Activated CD4-positive, alpha-beta memory T cell treated with anti-CD3 and anti-CD28 coated beads, Interleukin-2, amount 10 ng/mL, durations not matched to agents 7 days and 5 days (primary cell): ENCODE data around the gene TRAPPC3. TPM values are rescaled to one million over a fixed set of nuclear protein-coding genes. Genes with fewer than 3 reads are reported as not detected.

Experiments used
- CTCF ChIA-PET: fragments of 350-600 bp; sonication (Branson Sonifier 250); formaldehyde crosslinking; loops from one replicate; lab custom pipeline; 2021; ENCODE audit warnings: antibody characterized with exemption, inconsistent platforms; lab: Charles Lee
- POLR2A ChIA-PET: fragments of 350-600 bp; sonication (Branson Sonifier 250); formaldehyde crosslinking; loops from one replicate; lab custom pipeline; 2021; ENCODE audit warnings: antibody characterized with exemption; lab: Charles Lee
- DNase-seq: peaks from one replicate; pipeline ENCODE4 v3.0.0-alpha.2; 2020
- H3K27ac Mint-ChIP-seq: one replicate; pipeline ENCODE4 v1.8.0; 2021; ENCODE audit warnings: mild to moderate bottlenecking, mixed read lengths
- H3K27me3 Mint-ChIP-seq: one replicate; pipeline ENCODE4 v1.8.0; 2021; ENCODE audit warnings: mixed read lengths
- H3K36me3 Mint-ChIP-seq: one replicate; pipeline ENCODE4 v1.8.0; 2021; ENCODE audit warnings: low read depth, mixed read lengths
- H3K4me1 Mint-ChIP-seq: one replicate; pipeline ENCODE4 v1.8.0; 2021; ENCODE audit warnings: mixed read lengths
- H3K4me3 Mint-ChIP-seq: one replicate; pipeline ENCODE4 v1.8.0; 2021; ENCODE audit warnings: mild to moderate bottlenecking, mixed read lengths
- H3K9me3 Mint-ChIP-seq: one replicate; pipeline ENCODE4 v1.8.0; 2021; ENCODE audit warnings: mixed read lengths
- total RNA-seq, 2 experiments: library from RNA; stranded (reverse); gene quantifications; one replicate each; pipeline ENCODE4 v1.2.3, GENCODE V29; 2021

TRAPPC3 gene
- total RNA-seq, 2 experiments from 2014 or later = 57.2 to 58.4 TPM

- H3K4me3 Mint-ChIP-seq = no peak overlapping the region
- peaks cover 20% of the 10 kb centered on the region for H3K27me3 Mint-ChIP-seq
- POLR2A ChIA-PET = interaction anchor here (1.2 to 1.6 kb wide), 3 partner anchors 9 to 94 kb away, joined by 3 to 4 read pairs (median 3); no protein-coding TSS in a partner anchor
- DNase-seq = no peak
- H3K36me3 Mint-ChIP-seq = no peaks in the 10 kb centered on the region
- no peaks in the 10 kb centered on the region for H3K9me3 Mint-ChIP-seq
- peaks cover 12% of the 10 kb centered on the region for H3K4me1 Mint-ChIP-seq
- no peak overlapping the region for H3K27ac Mint-ChIP-seq
- CTCF ChIA-PET = interaction anchor here (0.5 to 1.7 kb wide), 4 partner anchors 11 to 246 kb away, joined by 3 to 5 read pairs (median 3); partner anchors contain the start of gene AGO1
Observed at GRCh38 chr1:36128905-36129206, 20.4 kb downstream of the TRAPPC3 start.

DNA sequence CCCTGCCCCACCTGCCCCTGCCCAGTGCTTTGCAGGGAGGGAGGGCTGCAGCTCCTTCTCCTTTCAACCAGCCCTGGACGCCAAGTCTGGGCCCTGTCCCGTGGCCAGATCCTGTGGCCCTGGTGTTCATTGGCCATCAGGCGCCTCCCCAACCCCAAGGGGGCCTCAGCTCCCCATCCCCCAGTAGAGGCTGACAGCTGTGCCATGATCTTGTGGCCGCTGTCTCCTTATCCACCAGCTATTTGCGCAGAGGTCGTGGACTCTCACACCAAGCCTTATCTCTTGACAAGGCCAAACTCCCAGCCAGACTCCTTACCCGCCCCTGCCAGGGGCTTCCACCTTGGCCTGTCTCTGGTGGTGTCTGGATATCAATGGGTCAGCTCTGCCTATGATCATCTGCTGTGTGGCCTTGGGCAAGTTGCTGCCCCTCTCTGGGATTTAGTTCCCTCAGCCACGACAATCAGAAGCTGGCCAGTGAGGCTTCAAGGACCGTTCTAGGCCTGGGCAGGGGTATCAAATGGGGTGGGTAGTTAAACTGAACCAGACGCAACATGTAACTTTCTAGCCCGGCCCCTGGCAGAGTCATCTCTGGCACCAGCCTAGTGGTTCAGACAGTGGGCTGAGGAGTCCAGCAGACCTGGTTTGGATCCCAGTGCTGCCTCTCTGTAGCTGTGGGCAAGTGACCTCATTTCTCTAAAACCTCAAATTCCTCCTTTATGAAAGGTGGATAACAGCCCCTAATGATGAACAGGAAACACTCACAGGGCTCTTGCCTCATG, 21.0 kb downstream of the TRAPPC3 start:
- Mint-ChIP-seq H3K9me3 (no peaks in the 10 kb centered on the region), H3K27me3 (peaks cover 26% of the 10 kb centered on the region), H3K36me3 (no peaks in the 10 kb centered on the region), H3K27ac (no peak overlapping the region), H3K4me3 (no peak overlapping the region), H3K4me1 (peaks cover 15% of the 10 kb centered on the region)
- CTCF ChIA-PET = interaction anchor here (0.9 to 1.7 kb wide), 3 partner anchors 11 to 245 kb away, joined by 3 to 5 read pairs (median 3); partner anchors contain the start of gene AGO1
- DNase-seq = no peak
- POLR2A ChIA-PET = interaction anchor here (1.2 to 1.6 kb wide), 4 partner anchors 9 to 95 kb away, joined by 3 to 4 read pairs (median 3); no protein-coding TSS in a partner anchor

- Mint-ChIP-seq H3K9me3 (no peaks in the 10 kb centered on the region), H3K27ac (no peak overlapping the region), H3K27me3 (peaks cover 39% of the 10 kb centered on the region), H3K4me1 (peaks cover 18% of the 10 kb centered on the region), H3K36me3 (no peaks in the 10 kb centered on the region), H3K4me3 (no peak overlapping the region)
- DNase-seq = no peak
- CTCF ChIA-PET = no interaction called here
- POLR2A ChIA-PET = interaction anchor here (1.3 kb wide), 1 partner anchor 22 kb away, joined by 3 read pairs; no protein-coding TSS in a partner anchor
Observed at GRCh38 chr1:36126797-36127500, 22.3 kb downstream of the TRAPPC3 start.

DNA sequence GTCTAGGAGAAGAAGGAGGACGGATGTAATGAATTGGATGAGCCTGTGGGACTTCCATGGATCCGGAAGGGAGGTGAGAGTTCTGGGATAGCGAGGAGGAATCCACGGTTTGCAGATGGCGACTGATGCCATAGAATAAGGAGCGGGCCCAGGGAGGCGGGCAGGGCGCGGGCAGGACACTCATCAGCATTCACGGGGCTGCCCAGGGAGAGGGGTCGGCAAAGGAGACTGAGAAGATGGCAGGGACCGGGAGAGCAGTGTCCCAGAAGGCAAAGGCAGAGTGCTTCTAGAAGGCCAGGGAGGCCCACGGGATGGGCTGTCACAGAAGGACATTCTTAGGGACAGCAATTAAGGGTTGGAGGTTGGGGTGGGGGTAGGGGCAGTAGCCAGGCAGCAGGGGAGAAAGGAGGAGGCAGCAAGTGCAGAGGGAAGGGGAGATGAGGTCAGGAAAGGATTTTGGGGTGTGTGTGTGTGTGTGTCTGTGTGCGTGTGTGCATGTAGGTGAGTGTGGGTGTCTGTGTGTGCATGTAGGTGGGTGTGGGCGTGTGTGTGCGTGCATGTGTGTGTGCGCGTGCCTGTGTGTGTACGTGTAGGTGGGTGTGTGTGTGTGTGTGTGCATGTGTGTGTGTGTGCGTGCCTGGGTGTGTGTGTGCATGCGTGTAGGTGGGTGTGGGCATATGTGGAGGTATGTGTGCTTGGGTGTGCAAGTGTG, 23.1 kb downstream of the TRAPPC3 start:
- H3K36me3 Mint-ChIP-seq = no peaks in the 10 kb centered on the region
- no peak overlapping the region for H3K27ac Mint-ChIP-seq
- H3K9me3 Mint-ChIP-seq = no peaks in the 10 kb centered on the region
- ChIA-PET CTCF (no interaction called here), POLR2A (no interaction called here)
- no peak overlapping the region for H3K4me3 Mint-ChIP-seq
- peaks cover 18% of the 10 kb centered on the region for H3K4me1 Mint-ChIP-seq
- peaks cover 43% of the 10 kb centered on the region for H3K27me3 Mint-ChIP-seq
- no peak for DNase-seq

DNA sequence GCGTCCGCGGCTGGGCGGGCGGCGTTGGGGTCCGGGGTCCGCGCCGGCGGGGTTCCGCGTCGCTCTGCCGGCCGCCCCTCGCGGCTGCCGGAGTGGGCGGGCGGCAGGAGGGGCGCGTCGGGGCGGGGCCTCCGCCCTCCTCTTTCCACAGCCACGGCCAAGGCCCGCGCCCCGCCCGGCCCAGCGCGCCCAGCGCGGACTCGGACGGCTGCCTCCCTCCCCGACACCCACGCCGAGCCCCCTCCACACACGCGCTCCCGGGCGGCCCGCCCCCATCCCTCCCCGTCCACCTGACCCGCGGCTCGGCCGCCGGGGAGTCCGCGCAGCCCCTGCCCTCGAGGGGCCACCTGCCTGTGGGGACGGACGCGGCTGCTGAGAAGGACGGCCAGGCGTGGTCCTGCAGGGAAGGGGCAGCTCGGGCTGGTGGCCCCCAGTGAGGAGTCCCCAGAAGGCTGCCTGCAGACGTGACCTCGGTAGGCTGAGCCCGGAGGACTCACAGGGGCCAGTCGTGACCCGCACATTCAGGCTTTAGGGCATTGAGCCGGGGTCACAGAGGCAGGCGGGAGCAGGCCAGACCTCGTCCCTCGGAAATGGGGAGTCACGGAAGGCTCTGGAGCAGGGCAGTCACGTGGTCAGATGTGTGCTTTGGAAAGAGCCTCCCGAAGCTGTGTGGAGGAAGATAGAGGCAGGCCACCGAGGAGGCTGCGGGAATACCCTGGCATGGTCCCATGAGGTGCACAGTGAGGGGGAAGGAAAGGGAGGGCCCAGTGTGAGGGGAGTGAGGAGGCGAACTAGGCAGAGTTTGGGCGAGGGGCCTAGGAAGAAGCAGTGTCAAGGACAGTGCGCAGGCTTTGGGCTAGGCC, 23.9 kb downstream of the TRAPPC3 start, which contains the start of gene COL8A2:
Gene COL8A2, minus strand, starts transcription at position 94 of the 863 bp plus-strand sequence. CDS start 24,980 bp downstream, outside the sequence.
- Mint-ChIP-seq H3K9me3 (no peaks in the 10 kb centered on the region), H3K4me1 (peaks cover 18% of the 10 kb centered on the region), H3K36me3 (no peaks in the 10 kb centered on the region), H3K27me3 (peaks cover 43% of the 10 kb centered on the region), H3K4me3 (no peak within 1 kb of the TSS), H3K27ac (no peak within 1 kb of the TSS)
- POLR2A ChIA-PET = no interaction called here
- CTCF ChIA-PET = no interaction called here
- DNase-seq = no peak

DNA sequence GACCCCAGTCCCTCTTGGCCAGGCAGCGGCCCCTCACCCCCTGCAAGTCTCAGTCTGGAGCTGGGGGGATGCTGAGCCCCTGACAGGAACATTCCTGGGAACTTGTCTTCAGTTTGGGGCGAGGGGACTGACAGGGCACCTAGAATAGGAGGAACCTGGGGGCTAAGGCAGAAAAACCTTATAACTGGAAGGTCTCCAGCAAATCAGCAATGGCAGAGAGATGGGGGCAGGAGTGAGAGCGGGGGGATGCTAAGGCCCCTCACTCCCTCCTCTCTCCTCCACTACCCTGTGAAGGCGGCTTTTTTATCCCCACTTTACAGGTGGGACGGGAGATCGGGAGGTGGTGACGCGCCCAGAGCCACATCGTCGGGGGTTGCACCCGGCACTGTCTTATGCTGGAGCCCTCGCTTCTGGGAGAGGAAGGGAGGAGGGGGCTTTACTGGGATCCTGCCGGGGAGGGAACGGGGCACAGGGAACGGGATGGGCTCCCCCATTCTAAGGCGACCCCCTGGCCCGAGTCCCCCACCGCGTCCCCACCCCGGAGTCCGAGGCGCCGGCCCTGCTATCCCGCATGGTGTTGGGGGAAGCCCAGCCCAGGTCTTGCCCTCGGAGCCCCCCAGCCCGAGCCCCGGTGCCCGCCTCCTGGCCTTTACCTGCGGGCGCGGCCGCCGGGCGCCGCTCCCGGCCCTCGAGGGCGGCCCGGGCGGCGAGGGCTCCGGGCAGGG, 24.7 kb downstream of the TRAPPC3 start:
- ChIA-PET POLR2A (no interaction called here), CTCF (no interaction called here)

GRCh38 chr1:36123356-36123755, 25.9 kb downstream of the TRAPPC3 start:
- no peaks in the 10 kb centered on the region for H3K9me3 Mint-ChIP-seq
- peaks cover 18% of the 10 kb centered on the region for H3K4me1 Mint-ChIP-seq
- H3K4me3 Mint-ChIP-seq = no peak overlapping the region
- peaks cover 43% of the 10 kb centered on the region for H3K27me3 Mint-ChIP-seq
- CTCF ChIA-PET = interaction anchor here (1.5 kb wide), 1 partner anchor 11 kb away, joined by 3 read pairs; no protein-coding TSS in a partner anchor
- POLR2A ChIA-PET = no interaction called here
- no peak overlapping the region for H3K27ac Mint-ChIP-seq
- DNase-seq = no peak
- no peaks in the 10 kb centered on the region for H3K36me3 Mint-ChIP-seq

More for the DNA sequence above, 24.7 kb downstream of the TRAPPC3 start:
- peaks cover 18% of the 10 kb centered on the region for H3K4me1 Mint-ChIP-seq
- H3K4me3 Mint-ChIP-seq = no peak overlapping the region
- DNase-seq = no peak
- H3K36me3 Mint-ChIP-seq = no peaks in the 10 kb centered on the region
- no peak overlapping the region for H3K27ac Mint-ChIP-seq
- H3K27me3 Mint-ChIP-seq = peaks cover 43% of the 10 kb centered on the region
- no peaks in the 10 kb centered on the region for H3K9me3 Mint-ChIP-seq

GRCh38 chr1:36122062-36123030, 26.9 kb downstream of the TRAPPC3 start:
- POLR2A ChIA-PET = no interaction called here
- Mint-ChIP-seq H3K36me3 (no peaks in the 10 kb centered on the region), H3K4me3 (no peak overlapping the region), H3K4me1 (peaks cover 18% of the 10 kb centered on the region), H3K9me3 (no peaks in the 10 kb centered on the region), H3K27ac (no peak overlapping the region), H3K27me3 (peaks cover 43% of the 10 kb centered on the region)
- DNase-seq = no peak
- CTCF ChIA-PET = interaction anchor here (1.5 kb wide), 1 partner anchor 12 kb away, joined by 3 read pairs; no protein-coding TSS in a partner anchor

DNA sequence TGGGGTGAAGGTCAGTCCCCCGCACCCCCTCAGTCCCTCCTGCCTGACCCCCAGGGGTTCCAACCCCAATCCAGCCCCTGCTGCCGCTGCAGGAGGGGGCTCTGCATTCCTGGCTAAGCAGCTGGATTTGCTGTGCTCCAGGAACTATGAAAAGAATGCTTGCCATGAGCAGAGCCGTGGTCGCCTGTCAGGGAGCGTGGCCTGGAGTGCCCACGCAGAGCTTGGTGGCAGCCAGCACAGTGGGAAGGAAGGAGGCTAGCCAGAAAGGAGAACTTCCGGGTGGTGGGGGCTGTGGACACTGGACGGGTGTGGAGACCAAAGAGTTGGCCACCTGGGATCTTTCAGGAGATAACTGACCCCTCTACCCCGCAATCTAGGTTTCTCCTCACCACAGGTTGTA, 29.8 kb downstream of the TRAPPC3 start:
- Mint-ChIP-seq H3K4me3 (no peak overlapping the region), H3K9me3 (no peaks in the 10 kb centered on the region), H3K27ac (no peak overlapping the region), H3K4me1 (peaks cover 8% of the 10 kb centered on the region), H3K27me3 (peaks cover 28% of the 10 kb centered on the region), H3K36me3 (no peaks in the 10 kb centered on the region)
- no peak for DNase-seq
- CTCF ChIA-PET = no interaction called here
- POLR2A ChIA-PET = interaction anchor here (1.0 to 1.7 kb wide), 4 partner anchors 9 to 29 kb away, joined by 3 to 6 read pairs (median 3); no protein-coding TSS in a partner anchor

GRCh38 chr1:36118447-36119204, 30.7 kb downstream of the TRAPPC3 start:
- Mint-ChIP-seq H3K27me3 (peaks cover 20% of the 10 kb centered on the region), H3K36me3 (no peaks in the 10 kb centered on the region), H3K4me1 (peaks cover 6% of the 10 kb centered on the region), H3K4me3 (no peak overlapping the region), H3K27ac (no peak overlapping the region), H3K9me3 (no peaks in the 10 kb centered on the region)
- ChIA-PET CTCF (interaction anchor here (1.0 to 5.0 kb wide), 2 partner anchors 16 to 188 kb away, joined by 3 to 18 read pairs; partner anchors contain the start of gene SH3D21), POLR2A (interaction anchor here (1.0 to 1.7 kb wide), 4 partner anchors 10 to 30 kb away, joined by 3 to 6 read pairs (median 3); no protein-coding TSS in a partner anchor)
- no peak for DNase-seq
